HepG2 (cell line): ENCODE data around the gene GGACT.

Experiments
- CENPBD1 ChIP-seq: sonication (generic); formaldehyde crosslinking; IDR thresholded peaks from 2 replicates; pipeline ENCODE4 v1.8.0; 2022; ENCODE audit warnings: missing genetic modification reagents, low read depth, mild to moderate bottlenecking, borderline replicate concordance
- POLR2A ChIP-seq, 2 experiments: IDR thresholded peaks; 2 replicates each; pipeline ENCODE4 v1.6.1; 2011; ENCODE audit warnings: low read depth in 2 of 2, low read length in 2 of 2, mild to moderate bottlenecking in 1 of 2, moderate library complexity in 1 of 2; ENCODE audit not compliant: insufficient read depth in 1 of 2
- ZNF274 ChIP-seq: sonication (generic); formaldehyde crosslinking; IDR thresholded peaks from 2 replicates; pipeline ENCODE4 v1.5.1; 2020; ENCODE audit warnings: mild to moderate bottlenecking, missing genetic modification reagents
- TF ChIP-seq, protein P1 (sequence below): sonication (generic); formaldehyde crosslinking; IDR thresholded peaks from 2 replicates; pipeline ENCODE4 v1.8.1; 2023; ENCODE audit warnings: missing genetic modification reagents, inconsistent platforms, borderline replicate concordance

DNA sequence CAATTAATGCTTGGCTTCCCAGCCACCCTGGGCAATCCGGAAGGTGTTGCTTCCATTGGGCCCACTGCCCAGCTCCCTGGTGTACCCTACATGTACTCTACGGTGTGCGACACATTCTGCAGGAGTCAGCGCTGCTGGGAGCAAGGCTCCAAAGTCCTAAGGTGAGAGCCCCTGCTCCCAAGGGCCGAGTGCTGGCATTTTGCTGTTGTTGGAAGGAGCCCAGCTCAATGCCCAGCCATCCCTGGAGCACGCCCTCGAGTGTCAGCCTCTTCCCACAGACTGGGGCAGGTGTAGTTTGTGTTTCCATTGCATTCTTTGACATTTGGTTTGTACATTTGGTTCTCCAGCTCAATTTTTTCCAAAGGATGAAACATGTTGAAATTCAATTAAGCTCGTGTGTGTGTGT lies 64.6 kb downstream of the GGACT start:
- TF ChIP-seq CENPBD1 (CRISPR knock-in tag) (no peak), POLR2A (IDR thresholded peaks at IDR 0.05; ENCODE audit: insufficient read depth in 1 of 2, low read depth in 2 of 2, low read length in 2 of 2) (no peak), ZNF274 (CRISPR knock-in tag) (no peak)
- TF ChIP-seq, protein P1, sequence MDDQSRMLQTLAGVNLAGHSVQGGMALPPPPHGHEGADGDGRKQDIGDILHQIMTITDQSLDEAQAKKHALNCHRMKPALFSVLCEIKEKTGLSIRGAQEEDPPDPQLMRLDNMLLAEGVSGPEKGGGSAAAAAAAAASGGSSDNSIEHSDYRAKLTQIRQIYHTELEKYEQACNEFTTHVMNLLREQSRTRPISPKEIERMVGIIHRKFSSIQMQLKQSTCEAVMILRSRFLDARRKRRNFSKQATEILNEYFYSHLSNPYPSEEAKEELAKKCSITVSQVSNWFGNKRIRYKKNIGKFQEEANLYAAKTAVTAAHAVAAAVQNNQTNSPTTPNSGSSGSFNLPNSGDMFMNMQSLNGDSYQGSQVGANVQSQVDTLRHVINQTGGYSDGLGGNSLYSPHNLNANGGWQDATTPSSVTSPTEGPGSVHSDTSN (CRISPR knock-in tag): no peak
